Upper lobe of right lung (tissue), 1 donor: ENCODE data around the gene MCM6. TPM values are rescaled to one million over a fixed set of nuclear protein-coding genes. Genes with fewer than 3 reads are reported as not detected.

Experiments used
- ATAC-seq: fragments of 200-7000 bp; cut with Tn5 transposase; one replicate; pipeline ENCODE4 v1.9.1; 2020; ENCODE audit warnings: mild to moderate bottlenecking, moderate library complexity
- DNase-seq: peaks from one replicate; pipeline ENCODE4 v3.0.0-alpha.2; 2020
- H3K27ac ChIP-seq: fragments of 200-600 bp; one replicate; pipeline ENCODE4 v1.8.0; 2022
- H3K27me3 ChIP-seq: fragments of 200-600 bp; one replicate; pipeline ENCODE4 v1.8.0; 2022; ENCODE audit warnings: mild to moderate bottlenecking
- H3K36me3 ChIP-seq: fragments of 200-600 bp; one replicate; pipeline ENCODE4 v1.8.0; 2022
- H3K4me1 ChIP-seq: fragments of 200-600 bp; one replicate; pipeline ENCODE4 v1.8.0; 2022
- H3K4me3 ChIP-seq: fragments of 200-600 bp; one replicate; pipeline ENCODE4 v1.8.0; 2022; ENCODE audit warnings: mild to moderate bottlenecking
- H3K9me3 ChIP-seq: fragments of 200-600 bp; one replicate; pipeline ENCODE4 v1.8.0; 2022
- CTCF ChIP-seq: fragments of 200-600 bp; IDR thresholded peaks from one replicate; pipeline ENCODE4 v1.8.0; 2022; ENCODE audit warnings: antibody characterized with exemption
- intact Hi-C: fragments of 100-400 bp; cut with DNase I; formaldehyde crosslinking; loops from one replicate; pipeline ENCODE4 v1.11.0; 2022
- total RNA-seq: library from RNA; stranded (reverse); fragmentation: NEBNext Ultra II Directional; extraction: Animal tissue kit (Norgen Biotek cat#: 25700); gene quantifications from one replicate; pipeline ENCODE4 v1.2.1, GENCODE V29; 2021
- donor health status: DM: no; HTN: yes; CAD: no; lungs with severe emphysema.

The MCM6 gene
- total RNA-seq, 1 donor from 2014 or later = 8.2 TPM

DNA sequence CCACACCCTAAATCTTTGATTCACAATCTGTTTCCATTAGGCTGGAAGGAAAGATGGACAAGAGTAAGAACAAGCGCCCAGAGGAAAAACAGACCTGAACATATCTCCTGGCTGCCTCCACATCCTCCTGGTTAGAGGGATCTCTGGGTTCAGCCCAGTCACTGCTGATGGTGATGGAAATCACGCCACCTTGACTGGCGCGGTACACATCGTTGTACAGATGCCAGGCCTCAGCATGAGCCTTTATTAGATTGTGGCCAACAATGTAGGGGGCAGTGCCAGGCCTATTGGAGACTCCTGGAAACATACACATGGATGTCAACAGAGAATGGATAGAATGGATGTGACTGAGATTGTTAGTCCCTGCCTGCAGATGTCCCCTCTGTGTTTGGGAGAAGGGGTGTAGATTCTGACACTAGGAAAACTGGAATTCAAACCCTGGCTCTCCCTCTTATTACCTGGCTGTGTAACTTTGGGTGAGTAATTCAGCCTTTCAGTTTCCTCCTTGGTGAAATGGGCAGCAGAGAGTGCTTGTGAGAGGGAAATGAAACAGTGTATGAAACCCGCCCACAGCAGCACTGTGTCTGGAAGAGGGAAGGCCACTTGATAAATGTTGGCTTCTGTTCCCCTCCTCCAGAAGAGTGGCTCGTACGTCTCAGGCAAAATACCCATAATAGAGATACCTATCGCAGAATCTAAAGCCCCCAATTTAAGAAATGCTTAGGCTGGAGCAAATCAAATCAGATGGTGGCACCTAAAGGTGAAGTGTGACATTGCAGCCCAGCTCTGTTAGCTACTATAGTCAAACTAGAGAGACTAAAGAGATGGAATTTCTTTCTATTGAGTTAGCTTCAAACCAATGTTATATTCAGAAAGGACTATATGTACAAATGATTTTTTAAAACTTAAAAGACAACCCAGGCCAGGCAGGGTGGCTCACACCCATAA is 75.5 kb downstream of the MCM6 start:
- Histone ChIP-seq H3K36me3 (no peaks in the 10 kb centered on the region), H3K4me1 (no peaks in the 10 kb centered on the region), H3K9me3 (no peaks in the 10 kb centered on the region), H3K27ac (no peak overlapping the region), H3K4me3 (no peak overlapping the region), H3K27me3 (no peaks in the 10 kb centered on the region)
- DNase-seq (no peak), ATAC-seq (no peak)
- TF ChIP-seq CTCF = no peak
- intact Hi-C loops = no loop called here

- H3K27me3 ChIP-seq = no peaks in the 10 kb centered on the region
- ATAC-seq = no peak
- no peak for TF ChIP-seq CTCF
- no peak overlapping the region for H3K4me3 ChIP-seq
- DNase-seq = no peak
- no peaks in the 10 kb centered on the region for H3K36me3 ChIP-seq
- intact Hi-C loops = no loop called here
- H3K4me1 ChIP-seq = no peaks in the 10 kb centered on the region
- no peaks in the 10 kb centered on the region for H3K9me3 ChIP-seq
- no peak overlapping the region for H3K27ac ChIP-seq
Measured at GRCh38 chr2:135799738-135800137, 76.5 kb downstream of the MCM6 start.

DNA sequence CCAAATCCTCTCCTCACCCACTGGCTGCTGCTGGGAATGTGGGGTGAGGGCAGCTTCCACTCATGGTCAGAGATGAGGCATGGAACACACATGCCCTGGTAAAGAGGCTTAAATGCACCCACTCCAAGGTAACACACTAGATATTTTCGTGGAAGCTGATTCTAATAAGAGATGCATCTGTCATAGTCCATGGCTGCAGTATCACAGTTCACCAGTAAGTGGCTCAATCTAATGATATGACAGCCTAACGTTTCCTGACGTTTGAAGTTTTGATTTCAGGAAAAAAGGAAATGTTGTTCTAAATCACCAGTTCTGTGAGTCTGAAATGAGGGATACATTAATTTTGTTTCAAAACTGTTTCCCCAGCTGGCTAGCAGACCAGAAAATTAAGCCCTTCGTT is 77.5 kb downstream of the MCM6 start:
- Histone ChIP-seq H3K4me1 (no peaks in the 10 kb centered on the region), H3K27ac (no peak overlapping the region), H3K9me3 (no peaks in the 10 kb centered on the region), H3K4me3 (no peak overlapping the region), H3K36me3 (no peaks in the 10 kb centered on the region), H3K27me3 (no peaks in the 10 kb centered on the region)
- ATAC-seq (no peak), DNase-seq (no peak)
- intact Hi-C loops = no loop called here
- TF ChIP-seq CTCF = no peak

- no peaks in the 10 kb centered on the region for H3K36me3 ChIP-seq
- no peaks in the 10 kb centered on the region for H3K4me1 ChIP-seq
- no peak overlapping the region for H3K27ac ChIP-seq
- intact Hi-C loops = no loop called here
- TF ChIP-seq CTCF = no peak
- ATAC-seq (no peak), DNase-seq (no peak)
- no peaks in the 10 kb centered on the region for H3K9me3 ChIP-seq
- H3K27me3 ChIP-seq = no peaks in the 10 kb centered on the region
- H3K4me3 ChIP-seq = no peak overlapping the region
Measured at GRCh38 chr2:135798275-135798705, 78.0 kb downstream of the MCM6 start.

GRCh38 chr2:135797497-135798274 is 78.6 kb downstream of the MCM6 start:
- TF ChIP-seq CTCF = peak; percentile 94
- ATAC-seq (peak; percentile 90), DNase-seq (peak; percentile 86)
- no peak overlapping the region for H3K4me3 ChIP-seq
- no peak overlapping the region for H3K27ac ChIP-seq
- no peaks in the 10 kb centered on the region for H3K36me3 ChIP-seq
- H3K27me3 ChIP-seq = no peaks in the 10 kb centered on the region
- H3K4me1 ChIP-seq = no peaks in the 10 kb centered on the region
- no peaks in the 10 kb centered on the region for H3K9me3 ChIP-seq
- intact Hi-C loops = no loop called here
